ENCODE measurements around the gene ZSCAN16. TPM values are rescaled to one million over a fixed set of nuclear protein-coding genes. Genes with fewer than 3 reads are reported as not detected.

ZSCAN16 gene
- polyA plus RNA-seq, 2 donors, result 3.7 to 6.3 TPM

GRCh38 chr6:28140616-28141015, 16.2 kb downstream of the ZSCAN16 start:
- H3K4me3 ChIP-seq (ENCODE audit: low read depth in 1 of 2, low read length in 2 of 2), result no peak overlapping the region
- WGBS, 2 donors, result 69 to 78% methylated on average over 5 of the region's 5 CpGs
- H3K36me3 ChIP-seq (ENCODE audit: control insufficient read depth in 2 of 2, insufficient read depth in 2 of 2, low read length in 1 of 2), result no peaks in the 10 kb centered on the region
- H3K27ac ChIP-seq (ENCODE audit: low read depth in 2 of 2, low read length in 1 of 2), result no peak overlapping the region
- no peaks in the 10 kb centered on the region for H3K27me3 ChIP-seq (ENCODE audit: control insufficient read depth in 1 of 2, insufficient read depth in 2 of 2, low read length in 2 of 2)
- peaks cover 0 to 2% of the 10 kb centered on the region in 2 donors for H3K9me3 ChIP-seq (ENCODE audit: control insufficient read depth in 2 of 2, insufficient read depth in 1 of 2, low read depth in 1 of 2, low read length in 1 of 2)
- peaks cover 0 to 3% of the 10 kb centered on the region in 2 donors for H3K4me1 ChIP-seq (ENCODE audit: control insufficient read depth in 2 of 2, insufficient read depth in 2 of 2, low read length in 1 of 2)

GRCh38 chr6:28141500-28142329, 17.3 kb downstream of the ZSCAN16 start, which contains the start of gene ZKSCAN8:
TSS of gene ZKSCAN8 (plus strand) at chr6:28141883. CDS start at chr6:28148408, 6,525 bp downstream.
- H3K27me3 ChIP-seq (ENCODE audit: control insufficient read depth in 1 of 2, insufficient read depth in 2 of 2, low read length in 2 of 2), result no peaks in the 10 kb centered on the region
- H3K36me3 ChIP-seq (ENCODE audit: control insufficient read depth in 2 of 2, insufficient read depth in 2 of 2, low read length in 1 of 2), result no peaks in the 10 kb centered on the region
- peaks cover 0 to 2% of the 10 kb centered on the region in 2 donors for H3K9me3 ChIP-seq (ENCODE audit: control insufficient read depth in 2 of 2, insufficient read depth in 1 of 2, low read depth in 1 of 2, low read length in 1 of 2)
- H3K27ac ChIP-seq (ENCODE audit: low read depth in 2 of 2, low read length in 1 of 2), result peak within 1 kb of the TSS; percentile 68 to 76
- WGBS, 2 donors, result 0% methylated on average over 52 of the region's 52 CpGs
- peak within 1 kb of the TSS; percentile 92 to 98 for H3K4me3 ChIP-seq (ENCODE audit: low read depth in 1 of 2, low read length in 2 of 2)
- peaks cover 0 to 3% of the 10 kb centered on the region in 2 donors for H3K4me1 ChIP-seq (ENCODE audit: control insufficient read depth in 2 of 2, insufficient read depth in 2 of 2, low read length in 1 of 2)

DNA sequence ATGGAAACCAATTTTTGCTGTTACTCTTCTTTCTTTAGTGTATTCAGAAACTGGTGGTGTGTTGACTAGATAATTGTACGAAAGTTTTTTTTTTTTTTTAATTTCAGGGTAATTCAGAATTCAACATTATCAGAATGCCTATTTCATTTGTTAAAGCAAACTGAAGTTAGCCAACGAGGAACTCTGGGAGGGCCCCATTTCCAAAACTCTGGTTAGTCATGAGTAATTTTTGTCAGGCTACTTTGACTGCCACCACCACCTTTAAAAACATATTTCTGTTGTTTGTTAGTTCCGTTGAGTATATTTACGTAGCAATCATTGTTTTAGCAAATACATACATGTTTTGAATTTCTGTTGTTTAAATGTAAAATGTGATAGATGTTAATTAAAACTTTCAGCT, 18.0 kb downstream of the ZSCAN16 start:
- Histone ChIP-seq H3K36me3 (ENCODE audit: control insufficient read depth in 2 of 2, insufficient read depth in 2 of 2, low read length in 1 of 2) (no peaks in the 10 kb centered on the region), H3K9me3 (ENCODE audit: control insufficient read depth in 2 of 2, insufficient read depth in 1 of 2, low read depth in 1 of 2, low read length in 1 of 2) (peaks cover 0 to 2% of the 10 kb centered on the region in 2 donors), H3K27me3 (ENCODE audit: control insufficient read depth in 1 of 2, insufficient read depth in 2 of 2, low read length in 2 of 2) (no peaks in the 10 kb centered on the region), H3K4me3 (ENCODE audit: low read depth in 1 of 2, low read length in 2 of 2) (peak overlapping the region in 1 of 2 donors; percentile 92), H3K4me1 (ENCODE audit: control insufficient read depth in 2 of 2, insufficient read depth in 2 of 2, low read length in 1 of 2) (peaks cover 0 to 3% of the 10 kb centered on the region in 2 donors), H3K27ac (ENCODE audit: low read depth in 2 of 2, low read length in 1 of 2) (no peak overlapping the region)
- WGBS, 2 donors, result 15 to 18% methylated on average over 4 of the region's 4 CpGs

DNA sequence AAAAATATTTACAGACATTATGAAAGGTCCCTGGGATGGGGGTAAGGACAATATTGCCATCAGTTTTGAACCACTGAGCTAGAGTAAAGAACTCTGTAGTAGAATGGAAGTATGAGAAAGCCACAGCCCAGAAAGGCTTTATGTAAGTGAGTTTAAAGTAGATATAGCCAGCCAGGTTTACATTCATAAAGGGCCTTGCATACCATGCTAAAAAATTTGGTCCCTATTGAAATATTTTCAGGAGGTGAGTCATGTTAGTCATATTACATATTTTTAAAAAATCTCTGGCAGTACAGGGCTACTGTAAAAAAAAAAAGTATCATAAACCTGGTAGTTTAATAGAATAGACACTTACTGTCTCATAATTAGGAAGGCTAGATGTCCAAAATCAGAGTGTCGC, 20.8 kb downstream of the ZSCAN16 start:
- peaks cover 0 to 3% of the 10 kb centered on the region in 2 donors for H3K4me1 ChIP-seq (ENCODE audit: control insufficient read depth in 2 of 2, insufficient read depth in 2 of 2, low read length in 1 of 2)
- H3K27me3 ChIP-seq (ENCODE audit: control insufficient read depth in 1 of 2, insufficient read depth in 2 of 2, low read length in 2 of 2), result no peaks in the 10 kb centered on the region
- 93 to 98% methylated on average over 1 of the region's 1 CpG for WGBS, 2 donors
- no peak overlapping the region for H3K27ac ChIP-seq (ENCODE audit: low read depth in 2 of 2, low read length in 1 of 2)
- no peak overlapping the region for H3K4me3 ChIP-seq (ENCODE audit: low read depth in 1 of 2, low read length in 2 of 2)
- peaks cover 0 to 2% of the 10 kb centered on the region in 2 donors for H3K9me3 ChIP-seq (ENCODE audit: control insufficient read depth in 2 of 2, insufficient read depth in 1 of 2, low read depth in 1 of 2, low read length in 1 of 2)
- H3K36me3 ChIP-seq (ENCODE audit: control insufficient read depth in 2 of 2, insufficient read depth in 2 of 2, low read length in 1 of 2), result peaks cover 8% of the 10 kb centered on the region in 2 donors

DNA sequence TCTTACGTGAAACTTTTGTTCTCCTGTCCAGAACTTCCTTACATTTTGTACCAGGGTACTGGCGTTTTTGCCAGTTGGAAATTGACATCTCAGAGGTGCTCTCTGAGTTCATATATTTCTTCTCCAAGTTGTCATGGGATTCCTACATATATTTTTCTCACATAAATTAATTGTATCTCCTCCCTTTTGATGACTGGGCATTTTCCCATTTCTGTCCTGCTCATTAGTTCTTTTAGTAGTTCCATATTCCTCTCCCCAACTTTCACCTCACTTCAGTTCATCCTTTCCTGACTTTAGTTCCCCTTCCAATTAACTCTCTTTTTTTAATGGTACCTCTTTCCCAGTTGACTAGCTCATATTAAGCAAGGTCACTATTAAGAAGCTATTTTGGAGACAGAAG, 28.1 kb downstream of the ZSCAN16 start:
- Histone ChIP-seq H3K36me3 (ENCODE audit: control insufficient read depth in 2 of 2, insufficient read depth in 2 of 2, low read length in 1 of 2) (peaks cover 26 to 33% of the 10 kb centered on the region in 2 donors), H3K9me3 (ENCODE audit: control insufficient read depth in 2 of 2, insufficient read depth in 1 of 2, low read depth in 1 of 2, low read length in 1 of 2) (peaks cover 0 to 5% of the 10 kb centered on the region in 2 donors), H3K4me3 (ENCODE audit: low read depth in 1 of 2, low read length in 2 of 2) (no peak overlapping the region), H3K27ac (ENCODE audit: low read depth in 2 of 2, low read length in 1 of 2) (no peak overlapping the region), H3K27me3 (ENCODE audit: control insufficient read depth in 1 of 2, insufficient read depth in 2 of 2, low read length in 2 of 2) (no peaks in the 10 kb centered on the region), H3K4me1 (ENCODE audit: control insufficient read depth in 2 of 2, insufficient read depth in 2 of 2, low read length in 1 of 2) (no peaks in the 10 kb centered on the region)
- 97 to 98% methylated on average over 2 of the region's 2 CpGs for WGBS, 2 donors

- H3K36me3 ChIP-seq (ENCODE audit: control insufficient read depth in 2 of 2, insufficient read depth in 2 of 2, low read length in 1 of 2), result peaks cover 25 to 29% of the 10 kb centered on the region in 2 donors
- no peak overlapping the region for H3K4me3 ChIP-seq (ENCODE audit: low read depth in 1 of 2, low read length in 2 of 2)
- peaks cover 0 to 5% of the 10 kb centered on the region in 2 donors for H3K9me3 ChIP-seq (ENCODE audit: control insufficient read depth in 2 of 2, insufficient read depth in 1 of 2, low read depth in 1 of 2, low read length in 1 of 2)
- H3K4me1 ChIP-seq (ENCODE audit: control insufficient read depth in 2 of 2, insufficient read depth in 2 of 2, low read length in 1 of 2), result no peaks in the 10 kb centered on the region
- no peak overlapping the region for H3K27ac ChIP-seq (ENCODE audit: low read depth in 2 of 2, low read length in 1 of 2)
- no peaks in the 10 kb centered on the region for H3K27me3 ChIP-seq (ENCODE audit: control insufficient read depth in 1 of 2, insufficient read depth in 2 of 2, low read length in 2 of 2)
- WGBS, 2 donors, result 91 to 98% methylated on average over 1 of the region's 1 CpG
These were observed 29.1 kb downstream of the ZSCAN16 start for GRCh38 chr6:28153546-28153945.

GRCh38 chr6:28154357-28154756, 29.9 kb downstream of the ZSCAN16 start:
- no peaks in the 10 kb centered on the region for H3K27me3 ChIP-seq (ENCODE audit: control insufficient read depth in 1 of 2, insufficient read depth in 2 of 2, low read length in 2 of 2)
- peaks cover 22 to 25% of the 10 kb centered on the region in 2 donors for H3K36me3 ChIP-seq (ENCODE audit: control insufficient read depth in 2 of 2, insufficient read depth in 2 of 2, low read length in 1 of 2)
- H3K4me3 ChIP-seq (ENCODE audit: low read depth in 1 of 2, low read length in 2 of 2), result no peak overlapping the region
- no peaks in the 10 kb centered on the region for H3K4me1 ChIP-seq (ENCODE audit: control insufficient read depth in 2 of 2, insufficient read depth in 2 of 2, low read length in 1 of 2)
- H3K9me3 ChIP-seq (ENCODE audit: control insufficient read depth in 2 of 2, insufficient read depth in 1 of 2, low read depth in 1 of 2, low read length in 1 of 2), result peaks cover 0 to 5% of the 10 kb centered on the region in 2 donors
- H3K27ac ChIP-seq (ENCODE audit: low read depth in 2 of 2, low read length in 1 of 2), result no peak overlapping the region

GRCh38 chr6:28158318-28158717, 33.9 kb downstream of the ZSCAN16 start:
- H3K4me1 ChIP-seq (ENCODE audit: control insufficient read depth in 2 of 2, insufficient read depth in 2 of 2, low read length in 1 of 2), result peaks cover 0 to 6% of the 10 kb centered on the region in 2 donors
- WGBS, 2 donors, result 96% methylated on average over 3 of the region's 3 CpGs
- peaks cover 0 to 9% of the 10 kb centered on the region in 2 donors for H3K9me3 ChIP-seq (ENCODE audit: control insufficient read depth in 2 of 2, insufficient read depth in 1 of 2, low read depth in 1 of 2, low read length in 1 of 2)
- no peaks in the 10 kb centered on the region for H3K27me3 ChIP-seq (ENCODE audit: control insufficient read depth in 1 of 2, insufficient read depth in 2 of 2, low read length in 2 of 2)
- no peak overlapping the region for H3K27ac ChIP-seq (ENCODE audit: low read depth in 2 of 2, low read length in 1 of 2)
- no peak overlapping the region for H3K4me3 ChIP-seq (ENCODE audit: low read depth in 1 of 2, low read length in 2 of 2)
- peaks cover 10 to 13% of the 10 kb centered on the region in 2 donors for H3K36me3 ChIP-seq (ENCODE audit: control insufficient read depth in 2 of 2, insufficient read depth in 2 of 2, low read length in 1 of 2)

DNA sequence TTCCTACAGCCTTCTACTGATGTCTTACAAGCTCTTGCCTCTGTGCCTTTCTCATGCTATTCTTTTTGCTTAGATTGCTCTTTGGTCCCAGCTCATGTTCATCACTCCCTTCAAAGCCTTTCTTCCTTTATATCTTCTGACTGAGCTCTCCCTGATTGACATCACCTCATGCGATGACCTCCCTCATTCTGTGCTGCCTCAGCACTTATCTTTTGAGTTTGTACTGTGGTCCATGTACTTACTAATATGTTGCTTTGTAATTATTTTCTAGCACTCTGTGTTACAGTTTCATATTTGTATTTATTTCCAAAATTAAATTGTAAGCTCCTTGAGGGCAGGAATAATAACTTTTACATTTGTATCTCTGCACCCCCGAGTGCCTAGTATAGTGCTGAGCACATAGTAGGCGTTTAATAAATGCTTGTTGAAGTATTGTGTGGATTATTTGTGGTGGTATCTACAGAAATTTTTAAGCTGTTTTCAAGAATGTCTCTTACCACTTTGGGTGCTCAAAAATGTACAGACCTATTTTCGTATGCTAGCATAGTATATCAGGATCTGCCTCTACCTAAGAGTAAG, 34.7 kb downstream of the ZSCAN16 start:
- Histone ChIP-seq H3K27ac (ENCODE audit: low read depth in 2 of 2, low read length in 1 of 2) (no peak overlapping the region), H3K9me3 (ENCODE audit: control insufficient read depth in 2 of 2, insufficient read depth in 1 of 2, low read depth in 1 of 2, low read length in 1 of 2) (peaks cover 0 to 6% of the 10 kb centered on the region in 2 donors), H3K4me3 (ENCODE audit: low read depth in 1 of 2, low read length in 2 of 2) (no peak overlapping the region), H3K27me3 (ENCODE audit: control insufficient read depth in 1 of 2, insufficient read depth in 2 of 2, low read length in 2 of 2) (no peaks in the 10 kb centered on the region), H3K36me3 (ENCODE audit: control insufficient read depth in 2 of 2, insufficient read depth in 2 of 2, low read length in 1 of 2) (peaks cover 5 to 6% of the 10 kb centered on the region in 2 donors), H3K4me1 (ENCODE audit: control insufficient read depth in 2 of 2, insufficient read depth in 2 of 2, low read length in 1 of 2) (peaks cover 0 to 6% of the 10 kb centered on the region in 2 donors)
- 96 to 97% methylated on average over 4 of the region's 4 CpGs for WGBS, 2 donors
